ENCODE results near the gene OR10A6.

OR10A6 gene

GRCh38 chr11:7918141-7918540 is 12.9 kb downstream of the OR10A6 start:
- no peak for DNase-seq (ENCODE audit: low read depth)
- no peak for TF ChIP-seq CTCF (conservative IDR thresholded peaks at IDR 0.05; ENCODE audit: low read length)
- H3K4me3 ChIP-seq (ENCODE audit: low read length): no peak overlapping the region

GRCh38 chr11:7911011-7911410 is 20.1 kb downstream of the OR10A6 start:
- no peak overlapping the region for H3K4me3 ChIP-seq (ENCODE audit: low read length)
- DNase-seq (ENCODE audit: low read depth): peak; percentile 58
- no peak for TF ChIP-seq CTCF (conservative IDR thresholded peaks at IDR 0.05; ENCODE audit: low read length)

GRCh38 chr11:7910286-7910788 is 20.7 kb downstream of the OR10A6 start:
- DNase-seq (ENCODE audit: low read depth): no peak
- no peak overlapping the region for H3K4me3 ChIP-seq (ENCODE audit: low read length)

GRCh38 chr11:7909585-7910285 is 21.3 kb downstream of the OR10A6 start:
- no peak overlapping the region for H3K4me3 ChIP-seq (ENCODE audit: low read length)
- no peak for DNase-seq (ENCODE audit: low read depth)
- TF ChIP-seq CTCF (conservative IDR thresholded peaks at IDR 0.05; ENCODE audit: low read length): no peak

More at GRCh38 chr11:7910286-7910788, 20.7 kb downstream of the OR10A6 start:
- TF ChIP-seq CTCF (conservative IDR thresholded peaks at IDR 0.05; ENCODE audit: low read length): no peak

GRCh38 chr11:7907121-7907520 is 23.9 kb downstream of the OR10A6 start:
- TF ChIP-seq CTCF (conservative IDR thresholded peaks at IDR 0.05; ENCODE audit: low read length): no peak
- peak; percentile 82 for DNase-seq (ENCODE audit: low read depth)
- H3K4me3 ChIP-seq (ENCODE audit: low read length): no peak overlapping the region

GRCh38 chr11:7906481-7906880 is 24.6 kb downstream of the OR10A6 start:
- DNase-seq (ENCODE audit: low read depth): no peak
- TF ChIP-seq CTCF (conservative IDR thresholded peaks at IDR 0.05; ENCODE audit: low read length): no peak
- H3K4me3 ChIP-seq (ENCODE audit: low read length): no peak overlapping the region

GRCh38 chr11:7905961-7906429 is 25.1 kb downstream of the OR10A6 start:
- no peak overlapping the region for H3K4me3 ChIP-seq (ENCODE audit: low read length)
- no peak for TF ChIP-seq CTCF (conservative IDR thresholded peaks at IDR 0.05; ENCODE audit: low read length)
- no peak for DNase-seq (ENCODE audit: low read depth)

All from AG10803 (cell line).